Testis (tissue), 2 donors: Measurements from ENCODE around the gene H2BK1.

ENCODE experiments used
- POLR2A ChIP-seq: fragments of 450-650 bp; IDR thresholded peaks from one replicate; pipeline ENCODE4 v1.6.1; 2017; ENCODE audit warnings: antibody characterized with exemption, mild to moderate bottlenecking, moderate library complexity
- TF ChIP-seq, protein P1 (sequence below), 3 experiments: fragments of 450-650 bp in 2 of 3; fragments of 200-600 bp in 1 of 3; sonication (generic) in 1 of 3; IDR thresholded peaks; one replicate each; pipeline ENCODE4 v1.5.1; 2016 to 2019; ENCODE audit warnings: antibody characterized with exemption in 3 of 3, mild to moderate bottlenecking in 2 of 3, moderate library complexity in 1 of 3

DNA sequence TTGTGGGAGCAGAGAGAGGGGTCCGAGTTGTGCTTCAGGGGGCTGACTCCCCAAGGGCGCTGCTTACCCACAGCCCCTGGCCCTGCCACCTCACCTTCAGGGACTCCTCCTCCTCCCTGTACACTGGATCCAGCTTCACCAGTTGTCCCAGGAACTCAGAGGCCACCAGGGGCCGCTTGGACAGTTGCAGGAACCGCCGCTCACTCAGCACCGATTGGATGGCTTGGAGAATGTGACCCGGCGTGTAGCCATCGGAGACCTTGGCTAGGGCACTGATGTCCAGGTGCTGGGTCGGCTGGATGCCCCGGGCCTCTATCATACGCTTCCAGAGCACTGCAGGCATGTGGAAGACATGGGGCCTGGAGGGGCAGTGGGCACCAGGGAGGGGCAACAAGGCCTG lies 18.7 kb downstream of the H2BK1 start:
- TF ChIP-seq, protein P1, sequence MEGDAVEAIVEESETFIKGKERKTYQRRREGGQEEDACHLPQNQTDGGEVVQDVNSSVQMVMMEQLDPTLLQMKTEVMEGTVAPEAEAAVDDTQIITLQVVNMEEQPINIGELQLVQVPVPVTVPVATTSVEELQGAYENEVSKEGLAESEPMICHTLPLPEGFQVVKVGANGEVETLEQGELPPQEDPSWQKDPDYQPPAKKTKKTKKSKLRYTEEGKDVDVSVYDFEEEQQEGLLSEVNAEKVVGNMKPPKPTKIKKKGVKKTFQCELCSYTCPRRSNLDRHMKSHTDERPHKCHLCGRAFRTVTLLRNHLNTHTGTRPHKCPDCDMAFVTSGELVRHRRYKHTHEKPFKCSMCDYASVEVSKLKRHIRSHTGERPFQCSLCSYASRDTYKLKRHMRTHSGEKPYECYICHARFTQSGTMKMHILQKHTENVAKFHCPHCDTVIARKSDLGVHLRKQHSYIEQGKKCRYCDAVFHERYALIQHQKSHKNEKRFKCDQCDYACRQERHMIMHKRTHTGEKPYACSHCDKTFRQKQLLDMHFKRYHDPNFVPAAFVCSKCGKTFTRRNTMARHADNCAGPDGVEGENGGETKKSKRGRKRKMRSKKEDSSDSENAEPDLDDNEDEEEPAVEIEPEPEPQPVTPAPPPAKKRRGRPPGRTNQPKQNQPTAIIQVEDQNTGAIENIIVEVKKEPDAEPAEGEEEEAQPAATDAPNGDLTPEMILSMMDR (IDR thresholded peaks at IDR 0.05), result no peak
- no peak for TF ChIP-seq POLR2A
